Right lobe of liver (tissue), 6 donors: ENCODE results near the gene MYCBP2. TPM values are rescaled to one million over a fixed set of nuclear protein-coding genes. Genes with fewer than 3 reads are reported as not detected.

ENCODE experiments used
- ATAC-seq, 4 donors: fragments of 200-7000 bp; cut with Tn5 transposase; one replicate each; pipeline ENCODE4 v1.9.1; 2020; ENCODE audit warnings: mild to moderate bottlenecking in 4 of 4, moderate library complexity in 4 of 4
- DNase-seq, 3 donors: peaks; one replicate each; pipeline ENCODE4 v3.0.0-alpha.2; 2020
- H3K27ac ChIP-seq, 3 donors: fragments of 200-600 bp; one replicate each; pipeline ENCODE4 v1.8.0; 2022
- H3K27me3 ChIP-seq, 2 donors: fragments of 200-600 bp; one replicate each; pipeline ENCODE4 v1.8.0; 2022
- H3K36me3 ChIP-seq, 4 donors: fragments of 200-600 bp; sonication (generic) in 1 of 4; one replicate each; pipeline versions ENCODE4 v1.5.1 to v1.8.0; 2017 to 2022; ENCODE audit warnings: control low read depth in 1 of 4
- H3K4me1 ChIP-seq, 4 donors: fragments of 200-600 bp; sonication (generic) in 1 of 4; one replicate each; pipeline versions ENCODE4 v1.5.1 to v1.8.0; 2017 to 2022; ENCODE audit warnings: control low read depth in 1 of 4
- H3K4me3 ChIP-seq, 3 donors: fragments of 200-600 bp; one replicate each; pipeline ENCODE4 v1.8.0; 2022
- H3K9me3 ChIP-seq, 4 donors: fragments of 200-600 bp; sonication (generic) in 1 of 4; one replicate each; pipeline versions ENCODE4 v1.5.1 to v1.8.0; 2017 to 2022; ENCODE audit warnings: control low read depth in 1 of 4
- POLR2A ChIP-seq: fragments of 450-650 bp; IDR thresholded peaks from one replicate; pipeline ENCODE4 v1.6.1; 2017; ENCODE audit warnings: antibody characterized with exemption, mild to moderate bottlenecking
- WGBS: methylation state at CpG from one replicate; pipeline ENCODE4 v1.1.6; 2018; ENCODE audit warnings: low coverage, low lambda C conversion rate; ENCODE audit not compliant: insufficient coverage; ENCODE audit errors: missing lambda C conversion rate; 5-methylcytosine and 5-hydroxymethylcytosine counted together
- intact Hi-C, 2 donors: fragments of 100-400 bp; cut with DNase I; formaldehyde crosslinking; loops; one replicate each; pipeline versions ENCODE4 v1.11.2 to v1.14.1; 2022
- total RNA-seq, 6 experiments: library from RNA; depleted of rRNA in 2 of 6; stranded (reverse); fragments of >200 nt in 2 of 6; fragmentation: NEBNext Ultra II Directional in 3 of 6; extraction: Animal tissue kit (Norgen Biotek cat#: 25700) in 3 of 6; gene quantifications; one replicate each; pipeline versions ENCODE4 v1.1.0 to v1.2.4, GENCODE V29; 2016 to 2023
- TF ChIP-seq, protein P1 (sequence below), 4 donors: fragments of 200-600 bp in 3 of 4; fragments of 450-650 bp in 1 of 4; IDR thresholded peaks; one replicate each; pipeline versions ENCODE4 v1.5.1 to v1.8.0; 2016 to 2022; ENCODE audit warnings: antibody characterized with exemption in 4 of 4, mild to moderate bottlenecking in 2 of 4
- donor health status: DM: no; HTN: yes; CAD: no.
- donor health status: DM: no; HTN: no; CAD: no.
- donor health status: DM: no; HTN: no; CAD: no.
- donor health status: DM: no; HTN: yes; CAD: no.
- donor health status: DM: no; HTN: yes; CAD: no.

MYCBP2 gene
- total RNA-seq, 6 experiments from 2014 or later = 27.8 to 50.1 (median 43.2) TPM

DNA sequence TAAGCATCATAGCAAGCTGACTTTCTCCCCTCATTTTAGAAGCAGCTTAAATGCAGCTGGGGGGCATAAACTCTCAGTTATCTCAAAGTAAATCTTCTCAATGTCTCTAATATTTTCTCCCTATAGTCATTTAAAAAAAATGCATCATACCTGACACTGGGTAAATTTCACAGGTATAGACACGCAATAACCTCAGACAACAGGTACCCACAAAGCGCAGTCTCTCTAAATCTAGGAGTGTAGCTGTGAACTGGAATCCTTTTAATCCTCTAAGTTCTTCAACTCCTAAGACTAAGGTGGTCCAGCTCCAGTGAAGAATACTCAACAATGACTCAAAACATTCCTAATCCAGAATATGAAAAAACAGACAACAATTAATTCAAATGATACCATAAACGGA is 141.2 kb downstream of the MYCBP2 start:
- no peak overlapping the region for H3K27ac ChIP-seq
- H3K9me3 ChIP-seq = no peaks in the 10 kb centered on the region
- H3K4me3 ChIP-seq = no peak overlapping the region
- no peak for DNase-seq
- intact Hi-C loops = no loop called here
- no peaks in the 10 kb centered on the region for H3K4me1 ChIP-seq
- 95% methylated on average over 3 of the region's 3 CpGs for WGBS
- H3K36me3 ChIP-seq = peaks cover 0 to 51% (median 9%) of the 10 kb centered on the region in 4 donors
- no peak for ATAC-seq
- TF ChIP-seq POLR2A = no peak
- TF ChIP-seq, protein P1, sequence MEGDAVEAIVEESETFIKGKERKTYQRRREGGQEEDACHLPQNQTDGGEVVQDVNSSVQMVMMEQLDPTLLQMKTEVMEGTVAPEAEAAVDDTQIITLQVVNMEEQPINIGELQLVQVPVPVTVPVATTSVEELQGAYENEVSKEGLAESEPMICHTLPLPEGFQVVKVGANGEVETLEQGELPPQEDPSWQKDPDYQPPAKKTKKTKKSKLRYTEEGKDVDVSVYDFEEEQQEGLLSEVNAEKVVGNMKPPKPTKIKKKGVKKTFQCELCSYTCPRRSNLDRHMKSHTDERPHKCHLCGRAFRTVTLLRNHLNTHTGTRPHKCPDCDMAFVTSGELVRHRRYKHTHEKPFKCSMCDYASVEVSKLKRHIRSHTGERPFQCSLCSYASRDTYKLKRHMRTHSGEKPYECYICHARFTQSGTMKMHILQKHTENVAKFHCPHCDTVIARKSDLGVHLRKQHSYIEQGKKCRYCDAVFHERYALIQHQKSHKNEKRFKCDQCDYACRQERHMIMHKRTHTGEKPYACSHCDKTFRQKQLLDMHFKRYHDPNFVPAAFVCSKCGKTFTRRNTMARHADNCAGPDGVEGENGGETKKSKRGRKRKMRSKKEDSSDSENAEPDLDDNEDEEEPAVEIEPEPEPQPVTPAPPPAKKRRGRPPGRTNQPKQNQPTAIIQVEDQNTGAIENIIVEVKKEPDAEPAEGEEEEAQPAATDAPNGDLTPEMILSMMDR (IDR thresholded peaks at IDR 0.05) = no peak
- no peaks in the 10 kb centered on the region for H3K27me3 ChIP-seq

DNA sequence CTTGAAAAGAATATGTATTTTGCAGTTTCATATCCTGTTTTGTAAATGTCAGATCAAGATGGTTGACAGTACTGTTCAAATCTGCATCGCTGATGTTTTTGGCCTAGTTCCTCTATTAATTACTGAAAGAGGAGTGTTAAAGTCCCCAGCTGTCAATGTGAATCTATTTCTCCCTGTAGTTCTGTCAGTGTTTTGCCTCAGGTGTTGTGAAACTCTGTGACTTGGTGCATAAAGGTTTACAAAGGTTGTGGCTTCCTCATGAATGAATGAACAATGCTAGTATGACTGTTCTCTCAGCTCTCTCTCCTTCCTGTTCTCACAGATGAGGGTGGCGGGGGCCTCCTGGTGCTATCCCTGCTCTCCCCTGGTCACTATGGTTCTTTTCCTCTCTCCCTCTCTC is 142.4 kb downstream of the MYCBP2 start:
- Histone ChIP-seq H3K4me1 (no peaks in the 10 kb centered on the region), H3K27ac (no peak overlapping the region), H3K4me3 (no peak overlapping the region), H3K27me3 (no peaks in the 10 kb centered on the region), H3K9me3 (no peaks in the 10 kb centered on the region), H3K36me3 (peaks cover 2 to 58% (median 10%) of the 10 kb centered on the region in 4 donors)
- ATAC-seq (no peak), DNase-seq (no peak)
- TF ChIP-seq POLR2A = no peak
- TF ChIP-seq, protein P1 (IDR thresholded peaks at IDR 0.05) = no peak
- WGBS = 61% methylated on average over 2 of the region's 2 CpGs
- intact Hi-C loops = no loop called here

DNA sequence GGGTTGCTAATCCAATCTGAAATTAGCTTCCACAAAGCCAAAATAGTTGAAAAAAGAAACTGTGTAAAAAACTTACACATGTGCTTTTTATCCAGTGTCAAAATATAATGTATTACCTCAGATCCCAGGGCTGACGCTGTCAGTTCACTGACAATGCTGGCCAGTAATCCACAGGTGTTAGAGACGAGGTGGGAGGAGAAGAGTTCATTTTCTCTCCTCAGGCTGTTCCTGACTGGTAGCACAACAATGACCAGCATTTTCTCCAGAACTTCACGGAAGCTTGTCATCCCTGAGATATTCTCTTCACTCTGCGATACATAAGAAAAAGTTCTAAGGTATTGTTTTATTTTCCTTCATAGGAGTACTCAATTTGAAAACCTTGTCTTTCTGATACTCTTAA is 146.9 kb downstream of the MYCBP2 start:
- 97% methylated on average over 3 of the region's 4 CpGs for WGBS

DNA sequence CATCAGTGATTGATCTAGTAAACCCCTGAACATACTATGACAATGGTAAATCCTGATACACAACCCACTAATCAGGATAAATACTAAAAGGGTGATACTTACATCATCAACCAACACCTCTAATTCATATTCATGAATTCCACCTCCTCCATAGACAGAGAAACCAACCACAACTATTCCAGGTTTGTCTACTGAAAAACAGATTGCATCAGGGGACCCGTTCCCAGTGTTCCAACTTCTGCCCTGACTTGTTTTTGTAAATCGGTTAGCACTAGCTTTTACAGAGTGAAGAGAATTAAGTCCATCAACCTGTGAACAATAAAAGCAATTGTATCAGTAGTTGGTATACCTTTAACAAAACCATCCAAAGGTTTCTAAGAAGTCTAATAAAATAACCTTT is 149.2 kb downstream of the MYCBP2 start:
- Histone ChIP-seq H3K4me3 (no peak overlapping the region), H3K4me1 (no peaks in the 10 kb centered on the region), H3K36me3 (peaks cover 0 to 80% (median 12%) of the 10 kb centered on the region in 4 donors), H3K9me3 (no peaks in the 10 kb centered on the region), H3K27me3 (no peaks in the 10 kb centered on the region), H3K27ac (no peak overlapping the region)
- intact Hi-C loops = no loop called here
- TF ChIP-seq, protein P1 (IDR thresholded peaks at IDR 0.05) = no peak
- TF ChIP-seq POLR2A = no peak
- WGBS = 100% methylated on average over 2 of the region's 2 CpGs
- DNase-seq (no peak), ATAC-seq (no peak)

More for the DNA sequence above, 146.9 kb downstream of the MYCBP2 start:
- no peaks in the 10 kb centered on the region for H3K9me3 ChIP-seq
- H3K36me3 ChIP-seq = peaks cover 0 to 86% (median 9%) of the 10 kb centered on the region in 4 donors
- ATAC-seq = no peak
- no peak overlapping the region for H3K27ac ChIP-seq
- no peak overlapping the region for H3K4me3 ChIP-seq
- TF ChIP-seq, protein P1 (IDR thresholded peaks at IDR 0.05) = no peak
- TF ChIP-seq POLR2A = no peak
- intact Hi-C loops = no loop called here
- no peaks in the 10 kb centered on the region for H3K4me1 ChIP-seq
- no peaks in the 10 kb centered on the region for H3K27me3 ChIP-seq
- no peak for DNase-seq

DNA sequence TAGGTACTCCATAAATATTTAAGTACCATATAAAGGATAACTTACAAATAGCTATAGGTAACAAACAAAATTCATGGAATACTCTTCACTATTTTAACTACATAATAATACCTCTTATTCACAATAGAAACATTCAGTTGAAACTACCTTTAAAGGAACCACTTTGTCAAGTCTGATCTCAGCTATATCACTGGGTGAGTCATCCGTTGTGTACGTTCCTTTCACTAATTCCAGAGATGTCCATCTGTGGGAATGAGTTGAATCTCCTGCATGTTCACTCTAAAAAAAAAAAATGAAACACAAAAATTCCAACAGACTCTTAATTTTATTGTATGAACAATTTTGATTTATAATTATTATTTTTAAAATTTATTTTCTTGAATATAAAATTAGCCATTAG is 150.5 kb downstream of the MYCBP2 start:
- no peak for ATAC-seq
- DNase-seq = no peak
- no peaks in the 10 kb centered on the region for H3K9me3 ChIP-seq
- H3K4me3 ChIP-seq = no peak overlapping the region
- H3K27me3 ChIP-seq = no peaks in the 10 kb centered on the region
- WGBS = 84% methylated on average over 2 of the region's 2 CpGs
- H3K4me1 ChIP-seq = no peaks in the 10 kb centered on the region
- TF ChIP-seq POLR2A = no peak
- TF ChIP-seq, protein P1 (IDR thresholded peaks at IDR 0.05) = no peak
- intact Hi-C loops = no loop called here
- peaks cover 0 to 71% (median 12%) of the 10 kb centered on the region in 4 donors for H3K36me3 ChIP-seq
- no peak overlapping the region for H3K27ac ChIP-seq
